Measurements from ENCODE around the gene DARS1.

- TF ChIP-seq CTCF (IDR thresholded peaks at IDR 0.05) (no peak), POLR2A (IDR thresholded peaks at IDR 0.05) (no peak)
Observed at GRCh38 chr2:135942936-135943688, 42.3 kb downstream of the DARS1 start.
